IMR-90 (cell line): Measurements from ENCODE around the gene TRAPPC2L. TPM values are rescaled to one million over a fixed set of nuclear protein-coding genes. Genes with fewer than 3 reads are reported as not detected.

Experiments
- ATAC-seq: fragments of 200-7000 bp; cut with Tn5 transposase; 2 replicates; pipeline ENCODE4 v1.9.1; 2020; ENCODE audit warnings: low read depth, mild to moderate bottlenecking, moderate library complexity
- BruUV-seq: library from RNA; stranded (reverse); fragments of 400-500 nt; replicated peaks from 2 replicates; lab custom pipeline; 2021; lab: Mats Ljungman, UMichigan
- CTCF ChIA-PET: fragments of 300-600 bp; formaldehyde crosslinking; extraction: SDS; loops from one replicate; lab custom pipeline; 2021; ENCODE audit warnings: antibody characterized with exemption; lab: Yijun Ruan, JAX
- POLR2A ChIA-PET: fragments of 300-600 bp; sonication (Branson Sonifier 250); formaldehyde crosslinking; loops from one replicate; lab custom pipeline; 2022; ENCODE audit warnings: antibody characterized with exemption; ENCODE audit not compliant: unreplicated experiment; lab: Charles Lee
- DNase-seq: peaks from one replicate; pipeline ENCODE4 v3.0.0; 2013
- H2AFZ ChIP-seq: replicated peaks from 2 replicates; pipeline ENCODE3; 2013; ENCODE audit warnings: low read length, mild to moderate bottlenecking; ENCODE audit not compliant: poor library complexity
- H2AK5ac ChIP-seq: 2 replicates; pipeline ENCODE4 v1.6.1; 2013; ENCODE audit warnings: low read depth, low read length, inconsistent platforms
- H2AK9ac ChIP-seq: replicated peaks from 2 replicates; pipeline ENCODE3; 2013; ENCODE audit warnings: mild to moderate bottlenecking, low read depth, low read length, moderate library complexity; ENCODE audit not compliant: poor library complexity
- H2BK120ac ChIP-seq: 2 replicates; pipeline ENCODE4 v1.6.1; 2013; ENCODE audit warnings: low read depth, low read length, inconsistent platforms
- H2BK15ac ChIP-seq: 3 replicates; pipeline ENCODE4 v1.6.1; 2013; ENCODE audit warnings: low read depth, low read length, inconsistent platforms
- H2BK20ac ChIP-seq: 2 replicates; pipeline ENCODE4 v1.6.1; 2013; ENCODE audit warnings: low read depth, mild to moderate bottlenecking, inconsistent platforms, low read length, moderate library complexity
- H2BK5ac ChIP-seq: 2 replicates; pipeline ENCODE4 v1.6.1; 2013; ENCODE audit warnings: mild to moderate bottlenecking, low read depth, low read length, inconsistent platforms; ENCODE audit not compliant: poor library complexity, severe bottlenecking
- H3K14ac ChIP-seq: replicated peaks from 2 replicates; pipeline ENCODE4 v1.6.1; 2013; ENCODE audit warnings: low read depth, low read length, inconsistent platforms
- H3K18ac ChIP-seq: 2 replicates; pipeline ENCODE4 v1.6.1; 2013; ENCODE audit warnings: low read depth, low read length, control low read depth
- H3K23ac ChIP-seq: 2 replicates; pipeline ENCODE4 v1.6.1; 2013; ENCODE audit warnings: low read depth, low read length, inconsistent platforms
- H3K27ac ChIP-seq: 2 replicates; pipeline ENCODE4 v1.5.1; 2013; ENCODE audit warnings: mild to moderate bottlenecking, control low read depth, low read length; ENCODE audit not compliant: insufficient read depth
- H3K27me3 ChIP-seq: 2 replicates; pipeline ENCODE4 v1.6.1; 2013; ENCODE audit warnings: low read length; ENCODE audit not compliant: control insufficient read depth, insufficient read depth
- H3K36me3 ChIP-seq: 2 replicates; pipeline ENCODE4 v1.6.1; 2013; ENCODE audit warnings: low read length, mixed read lengths; ENCODE audit not compliant: control insufficient read depth, insufficient read depth
- H3K4ac ChIP-seq: 2 replicates; pipeline ENCODE4 v1.6.1; 2013; ENCODE audit warnings: low read depth, low read length, inconsistent platforms
- H3K4me1 ChIP-seq: 2 replicates; pipeline ENCODE4 v1.6.1; 2013; ENCODE audit warnings: low read length, mixed read lengths; ENCODE audit not compliant: control insufficient read depth, insufficient read depth
- H3K4me2 ChIP-seq: 2 replicates; pipeline ENCODE4 v1.6.1; 2013; ENCODE audit warnings: low read depth, mild to moderate bottlenecking, control low read depth, low read length, moderate library complexity
- H3K4me3 ChIP-seq: 2 replicates; pipeline ENCODE4 v1.5.1; 2013; ENCODE audit warnings: low read depth, mild to moderate bottlenecking, control low read depth, low read length, moderate library complexity; ENCODE audit not compliant: insufficient read depth
- H3K56ac ChIP-seq: 2 replicates; pipeline ENCODE4 v1.6.1; 2013; ENCODE audit warnings: low read length, inconsistent platforms; ENCODE audit not compliant: insufficient read depth; ENCODE audit errors: extremely low read depth
- H3K79me1 ChIP-seq, 2 experiments: 2 replicates each; pipeline ENCODE4 v1.6.1; 2013; ENCODE audit warnings: low read length in 2 of 2, inconsistent platforms in 1 of 2, low read depth in 1 of 2
- H3K9ac ChIP-seq: 2 replicates; pipeline ENCODE4 v1.6.1; 2013; ENCODE audit warnings: low read depth, low read length, control low read depth
- H3K9me1 ChIP-seq: 2 replicates; pipeline ENCODE4 v1.6.1; 2013; ENCODE audit warnings: low read length, inconsistent platforms; ENCODE audit not compliant: insufficient read depth
- H3K9me3 ChIP-seq: 2 replicates; pipeline ENCODE4 v1.6.1; 2013; ENCODE audit warnings: low read length; ENCODE audit not compliant: control insufficient read depth, insufficient read depth
- H4K20me1 ChIP-seq: 2 replicates; pipeline ENCODE4 v1.6.1; 2013; ENCODE audit warnings: low read length, inconsistent platforms; ENCODE audit not compliant: insufficient read depth
- H4K5ac ChIP-seq: 2 replicates; pipeline ENCODE4 v1.6.1; 2013; ENCODE audit warnings: mild to moderate bottlenecking, low read depth, low read length, control low read depth
- H4K8ac ChIP-seq, 2 experiments: 2 replicates each; pipeline ENCODE4 v1.6.1; 2013; ENCODE audit warnings: low read depth in 2 of 2, low read length in 2 of 2, control low read depth in 1 of 2, inconsistent platforms in 1 of 2
- H4K91ac ChIP-seq: 2 replicates; pipeline ENCODE4 v1.6.1; 2013; ENCODE audit warnings: low read depth, low read length, inconsistent platforms; ENCODE audit not compliant: insufficient read depth
- BHLHE40 ChIP-seq: fragments of 150-350 bp; IDR thresholded peaks from 2 replicates; pipeline ENCODE4 v1.6.1; 2016; ENCODE audit warnings: mild to moderate bottlenecking, low read depth, low read length
- CTCF ChIP-seq: conservative IDR thresholded peaks from 2 replicates; pipeline ENCODE4 v1.5.1; 2012; ENCODE audit warnings: mild to moderate bottlenecking, low read depth, low read length, improper control_type of control experiment
- ELK1 ChIP-seq: fragments of 150-350 bp; IDR thresholded peaks from 2 replicates; pipeline ENCODE4 v1.6.1; 2016; ENCODE audit warnings: low read depth, mild to moderate bottlenecking, low read length, moderate library complexity, borderline replicate concordance
- FOS ChIP-seq: fragments of 150-350 bp; IDR thresholded peaks from 2 replicates; pipeline ENCODE4 v1.6.1; 2016; ENCODE audit warnings: low read depth, low read length
- MAFK ChIP-seq: IDR thresholded peaks from 2 replicates; pipeline ENCODE4 v1.6.1; 2012; ENCODE audit warnings: low read depth, low read length, improper control_type of control experiment
- MXI1 ChIP-seq: IDR thresholded peaks from 2 replicates; pipeline ENCODE4 v1.6.1; 2012; ENCODE audit warnings: low read depth, mild to moderate bottlenecking, low read length, moderate library complexity, borderline replicate concordance
- RCOR1 ChIP-seq: IDR thresholded peaks from 2 replicates; pipeline ENCODE4 v1.6.1; 2012; ENCODE audit warnings: mild to moderate bottlenecking, low read length, improper control_type of control experiment; ENCODE audit not compliant: insufficient replicate concordance
- RFX5 ChIP-seq: IDR thresholded peaks from 2 replicates; pipeline ENCODE4 v1.8.0; 2012; ENCODE audit warnings: low read depth, mild to moderate bottlenecking, low read length, moderate library complexity
- SMC3 ChIP-seq: fragments of 150-350 bp; IDR thresholded peaks from 2 replicates; pipeline ENCODE4 v1.6.1; 2016; ENCODE audit warnings: low read depth, mild to moderate bottlenecking, antibody characterized with exemption, low read length, moderate library complexity
- USF2 ChIP-seq: fragments of 150-350 bp; IDR thresholded peaks from 2 replicates; pipeline ENCODE4 v1.6.1; 2017; ENCODE audit warnings: mild to moderate bottlenecking, antibody characterized with exemption, low read length, low read depth
- WGBS, 2 experiments: methylation state at CpG; one replicate each; pipeline versions ENCODE4 v1.1.5 to v1.1.7; 2013; ENCODE audit warnings: missing lambda C conversion rate in 2 of 2; ENCODE audit not compliant: insufficient read length in 1 of 2; ENCODE audit errors: extremely low coverage in 2 of 2; 5-methylcytosine and 5-hydroxymethylcytosine counted together
- dilution Hi-C: fragments of 300-500 bp; cut with HindIII; formaldehyde crosslinking; loops from one replicate; pipeline ENCODE4 v1.14.3; 2018; ENCODE audit warnings: low sequenced_read_pairs; ENCODE audit not compliant: unreplicated experiment
- in situ Hi-C: fragments of 300-500 bp; cut with MboI; formaldehyde crosslinking; loops from 3 replicates; pipeline ENCODE4 v1.14.3; 2019; ENCODE audit warnings: low sequenced_read_pairs, inconsistent platforms, mixed read lengths
- intact Hi-C: fragments of 100-400 bp; cut with micrococcal nuclease; formaldehyde crosslinking; loops from 2 replicates; pipeline ENCODE4 v1.10.0; 2022
- polyA plus RNA-seq, 3 experiments: library from polyadenylated mRNA; depleted of rRNA; stranded (reverse); fragments of >200 nt; gene quantifications; 2 replicates each; pipeline ENCODE4 v1.2.3, GENCODE V29; 2012; ENCODE audit warnings: low replicate concordance in 1 of 3
- total RNA-seq: library from RNA; depleted of rRNA; stranded (reverse); fragments of >200 nt; gene quantifications from 2 replicates; pipeline ENCODE4 v1.2.3, GENCODE V29; 2012

TRAPPC2L gene
- total and polyA plus RNA-seq, 2 of the 4 experiments (the other 2 are of a cell fraction) = 102 to 109 TPM

GRCh38 chr16:88870608-88871348, 13.9 kb downstream of the TRAPPC2L start:
- Histone ChIP-seq H3K9ac (no peak overlapping the region), H3K4me2 (no peak overlapping the region), H4K20me1 (no peaks in the 10 kb centered on the region), H2BK5ac (no peak overlapping the region), H2BK120ac (no peak overlapping the region), H3K18ac (no peak overlapping the region), H4K91ac (no peak overlapping the region), H3K4me1 (no peaks in the 10 kb centered on the region), H3K9me1 (no peaks in the 10 kb centered on the region), H4K5ac (no peak overlapping the region), H3K36me3 (no peaks in the 10 kb centered on the region), H2AK5ac (no peak overlapping the region), H3K4ac (no peak overlapping the region), H2AK9ac (no peak overlapping the region), H4K8ac (no peak overlapping the region), H3K9me3 (no peaks in the 10 kb centered on the region), H3K56ac (no peak overlapping the region), H3K14ac (no peak overlapping the region), H3K4me3 (no peak overlapping the region), H3K23ac (no peak overlapping the region), H3K27ac (no peak overlapping the region), H3K27me3 (peaks cover 53% of the 10 kb centered on the region), H2BK20ac (no peak overlapping the region), H2BK15ac (no peak overlapping the region), H3K79me1 (no peaks in the 10 kb centered on the region), H2AFZ (peak overlapping the region; percentile 26)
- CTCF ChIA-PET = no interaction called here
- POLR2A ChIA-PET = no interaction called here
- intact Hi-C loops (no loop called here), in situ Hi-C loops (no loop called here), dilution Hi-C loops (no loop called here)
- WGBS, 2 experiments = 57% methylated on average over 12 of the region's 37 CpGs; no CpG with 5 or more reads in 1 of the 2 experiments
- TF ChIP-seq CTCF (no peak), RCOR1 (no peak), USF2 (no peak), RFX5 (no peak), ELK1 (no peak), BHLHE40 (no peak), MAFK (no peak), SMC3 (no peak), MXI1 (no peak), FOS (no peak)
- ATAC-seq (no peak), DNase-seq (no peak)
- no TSS peak for BruUV-seq
